ENCODE measurements around the gene PLA1A. TPM values are rescaled to one million over a fixed set of nuclear protein-coding genes. Genes with fewer than 3 reads are reported as not detected.

Gene PLA1A
- polyA plus RNA-seq, 3 donors: 0.36 TPM; not detected in 2

DNA sequence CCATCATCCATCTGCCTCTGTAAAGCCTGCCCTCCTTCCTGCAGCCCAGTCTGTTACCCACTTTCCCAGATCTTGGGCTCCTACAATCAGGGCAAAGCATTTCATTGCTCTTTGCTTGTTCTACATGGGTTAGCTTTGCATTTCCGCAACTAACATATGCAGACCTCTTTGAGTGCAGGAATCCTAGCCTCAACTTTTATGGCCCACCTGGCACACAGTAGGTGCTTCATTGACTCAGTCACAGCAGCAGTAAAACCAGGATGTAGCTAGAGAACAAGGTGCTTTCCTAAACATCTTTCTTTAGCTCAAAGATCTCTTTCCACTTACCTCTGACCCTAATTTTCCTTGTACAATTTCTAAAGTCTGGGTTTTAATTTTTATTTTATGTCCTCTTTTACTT is 41.8 kb upstream of the PLA1A start:
- H3K4me2 ChIP-seq (replicated peaks; ENCODE audit: extremely low read depth, low read length, poor library complexity, severe bottlenecking): no peak overlapping the region
- 100% methylated on average over 1 of the region's 1 CpG for WGBS (ENCODE audit: insufficient coverage)
- no peaks in the 10 kb centered on the region for H3K79me2 ChIP-seq (ENCODE audit: insufficient read depth, low read length)
- no peaks in the 10 kb centered on the region for H3K27me3 ChIP-seq (ENCODE audit: control insufficient read depth in 2 of 2, insufficient read depth in 2 of 2, low read length in 2 of 2)
- peak overlapping the region; percentile 64 to 65 for H3K27ac ChIP-seq (ENCODE audit: low read depth in 1 of 2, low read length in 2 of 2)
- TF ChIP-seq, protein P1, sequence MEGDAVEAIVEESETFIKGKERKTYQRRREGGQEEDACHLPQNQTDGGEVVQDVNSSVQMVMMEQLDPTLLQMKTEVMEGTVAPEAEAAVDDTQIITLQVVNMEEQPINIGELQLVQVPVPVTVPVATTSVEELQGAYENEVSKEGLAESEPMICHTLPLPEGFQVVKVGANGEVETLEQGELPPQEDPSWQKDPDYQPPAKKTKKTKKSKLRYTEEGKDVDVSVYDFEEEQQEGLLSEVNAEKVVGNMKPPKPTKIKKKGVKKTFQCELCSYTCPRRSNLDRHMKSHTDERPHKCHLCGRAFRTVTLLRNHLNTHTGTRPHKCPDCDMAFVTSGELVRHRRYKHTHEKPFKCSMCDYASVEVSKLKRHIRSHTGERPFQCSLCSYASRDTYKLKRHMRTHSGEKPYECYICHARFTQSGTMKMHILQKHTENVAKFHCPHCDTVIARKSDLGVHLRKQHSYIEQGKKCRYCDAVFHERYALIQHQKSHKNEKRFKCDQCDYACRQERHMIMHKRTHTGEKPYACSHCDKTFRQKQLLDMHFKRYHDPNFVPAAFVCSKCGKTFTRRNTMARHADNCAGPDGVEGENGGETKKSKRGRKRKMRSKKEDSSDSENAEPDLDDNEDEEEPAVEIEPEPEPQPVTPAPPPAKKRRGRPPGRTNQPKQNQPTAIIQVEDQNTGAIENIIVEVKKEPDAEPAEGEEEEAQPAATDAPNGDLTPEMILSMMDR (IDR thresholded peaks at IDR 0.05): no peak
- peak overlapping the region; percentile 82 to 93 (median 89) for H3K27ac Mint-ChIP-seq
- no peak overlapping the region for H3K9ac ChIP-seq (ENCODE audit: insufficient read depth, low read length, poor library complexity, severe bottlenecking)
- peaks cover 36 to 39% of the 10 kb centered on the region in 2 donors for H3K4me1 ChIP-seq (ENCODE audit: control insufficient read depth in 1 of 2, insufficient read depth in 2 of 2, low read length in 2 of 2)
- H3K4me1 Mint-ChIP-seq: peaks cover 42% of the 10 kb centered on the region
- peaks cover 0 to 2% (median 0%) of the 10 kb centered on the region in 3 donors for H3K27me3 Mint-ChIP-seq (ENCODE audit: low read depth in 3 of 3)
- intact Hi-C loops (cut with micrococcal nuclease): no loop called here
- no peaks in the 10 kb centered on the region for H3K9me3 ChIP-seq (replicated peaks in 1 of 2; ENCODE audit: control insufficient read depth in 1 of 2, insufficient read depth in 1 of 2, low read length in 2 of 2)
- H3K36me3 Mint-ChIP-seq: no peaks in the 10 kb centered on the region
- H4K20me1 ChIP-seq (ENCODE audit: insufficient read depth, low read length): no peaks in the 10 kb centered on the region
- peak overlapping the region in 1 of 3 experiments; percentile 18 for H3K4me3 ChIP-seq (replicated peaks in 1 of 3; ENCODE audit: low read depth in 2 of 3, low read length in 3 of 3)
- peak overlapping the region in 1 of 2 donors; percentile 7 for H3K4me3 Mint-ChIP-seq
- DNase-seq: no peak
- H3K9me3 Mint-ChIP-seq: no peaks in the 10 kb centered on the region
- no peak overlapping the region for H2AFZ ChIP-seq (ENCODE audit: insufficient read depth, low read depth, low read length, poor library complexity, severe bottlenecking)
- no peaks in the 10 kb centered on the region for H3K36me3 ChIP-seq (replicated peaks in 1 of 2; ENCODE audit: control insufficient read depth in 1 of 2, insufficient read depth in 2 of 2, low read length in 2 of 2)

DNA sequence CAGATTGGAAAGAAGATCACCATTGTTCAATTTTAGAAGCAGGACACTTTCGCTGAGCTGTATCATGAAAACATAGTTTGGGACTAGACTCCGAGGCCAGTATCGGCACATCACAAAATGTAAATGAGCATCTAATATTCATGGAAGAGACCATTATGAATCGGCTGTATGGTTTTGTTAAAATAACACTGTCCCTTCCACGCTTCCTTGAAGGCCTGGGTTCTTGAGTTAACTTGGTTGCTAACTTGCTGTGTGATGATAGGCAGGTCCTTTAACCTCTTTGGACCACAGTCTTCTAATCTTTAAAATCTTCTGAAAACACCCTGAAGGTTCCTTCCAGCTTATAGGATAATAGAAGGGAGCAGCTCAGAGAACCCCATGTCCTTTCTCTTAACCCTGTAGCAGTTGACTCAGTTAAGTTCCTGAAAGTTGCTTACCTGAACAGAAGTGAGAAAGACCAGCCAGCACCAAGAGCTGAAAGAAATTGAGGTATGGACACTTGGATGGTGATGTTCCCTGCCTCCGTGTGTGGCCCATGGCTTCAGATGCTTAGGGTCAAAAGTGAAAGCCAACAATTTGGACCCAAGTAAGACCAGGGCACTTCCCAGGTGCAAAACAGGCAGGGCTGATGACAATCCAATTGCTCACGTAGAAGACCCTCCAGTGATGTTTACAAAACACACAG is 40.4 kb upstream of the PLA1A start:
- no peaks in the 10 kb centered on the region for H3K9me3 ChIP-seq (replicated peaks in 1 of 2; ENCODE audit: control insufficient read depth in 1 of 2, insufficient read depth in 1 of 2, low read length in 2 of 2)
- Mint-ChIP-seq H3K9me3 (no peaks in the 10 kb centered on the region), H3K4me1 (peaks cover 51% of the 10 kb centered on the region), H3K4me3 (no peak overlapping the region), H3K27me3 (ENCODE audit: low read depth in 3 of 3) (peaks cover 0 to 2% (median 0%) of the 10 kb centered on the region in 3 donors), H3K27ac (peak overlapping the region in 1 of 7 donors; percentile 10), H3K36me3 (no peaks in the 10 kb centered on the region)
- intact Hi-C loops (cut with micrococcal nuclease): no loop called here
- WGBS (ENCODE audit: insufficient coverage): 94% methylated on average over 4 of the region's 7 CpGs
- H3K79me2 ChIP-seq (ENCODE audit: insufficient read depth, low read length): no peaks in the 10 kb centered on the region
- no peak overlapping the region for H3K4me3 ChIP-seq (replicated peaks in 1 of 3; ENCODE audit: low read depth in 2 of 3, low read length in 3 of 3)
- no peak overlapping the region for H3K4me2 ChIP-seq (replicated peaks; ENCODE audit: extremely low read depth, low read length, poor library complexity, severe bottlenecking)
- no peaks in the 10 kb centered on the region for H3K27me3 ChIP-seq (ENCODE audit: control insufficient read depth in 2 of 2, insufficient read depth in 2 of 2, low read length in 2 of 2)
- H3K36me3 ChIP-seq (replicated peaks in 1 of 2; ENCODE audit: control insufficient read depth in 1 of 2, insufficient read depth in 2 of 2, low read length in 2 of 2): no peaks in the 10 kb centered on the region
- TF ChIP-seq, protein P1 (IDR thresholded peaks at IDR 0.05): no peak
- DNase-seq: no peak
- H4K20me1 ChIP-seq (ENCODE audit: insufficient read depth, low read length): no peaks in the 10 kb centered on the region
- H3K4me1 ChIP-seq (ENCODE audit: control insufficient read depth in 1 of 2, insufficient read depth in 2 of 2, low read length in 2 of 2): peaks cover 43 to 47% of the 10 kb centered on the region in 2 donors
- no peak overlapping the region for H3K27ac ChIP-seq (ENCODE audit: low read depth in 1 of 2, low read length in 2 of 2)
- H3K9ac ChIP-seq (ENCODE audit: insufficient read depth, low read length, poor library complexity, severe bottlenecking): no peak overlapping the region
- H2AFZ ChIP-seq (ENCODE audit: insufficient read depth, low read depth, low read length, poor library complexity, severe bottlenecking): no peak overlapping the region
